T-helper 1 cell treated with Interleukin-12 subunit alpha and Interleukin-12 subunit beta and Interleukin-4 antibody, amounts not matched to agents 30 μg/mL and 1 μg/mL, for 36 hours (primary cell): ENCODE results near the gene BEND3.
"Not testable (repeated sequence)": the region's sequence is repeated elsewhere in the genome, so short reads cannot be mapped to it uniquely, and the experiment has no call there.

Source experiments
- H3K27ac Mint-ChIP-seq: one replicate; pipeline ENCODE4 v1.8.0; 2021; ENCODE audit warnings: mild to moderate bottlenecking, mixed read lengths
- H3K27me3 Mint-ChIP-seq: one replicate; pipeline ENCODE4 v1.8.0; 2021; ENCODE audit warnings: low read depth, mixed read lengths
- H3K36me3 Mint-ChIP-seq: one replicate; pipeline ENCODE4 v1.8.0; 2021; ENCODE audit warnings: low read depth, mixed read lengths
- H3K4me1 Mint-ChIP-seq: one replicate; pipeline ENCODE4 v1.8.0; 2021; ENCODE audit warnings: low read depth, mixed read lengths
- H3K4me3 Mint-ChIP-seq: one replicate; pipeline ENCODE4 v1.8.0; 2021; ENCODE audit warnings: mild to moderate bottlenecking, moderate library complexity, mixed read lengths
- H3K9me3 Mint-ChIP-seq: one replicate; pipeline ENCODE4 v1.8.0; 2021; ENCODE audit warnings: mixed read lengths

BEND3 gene

DNA sequence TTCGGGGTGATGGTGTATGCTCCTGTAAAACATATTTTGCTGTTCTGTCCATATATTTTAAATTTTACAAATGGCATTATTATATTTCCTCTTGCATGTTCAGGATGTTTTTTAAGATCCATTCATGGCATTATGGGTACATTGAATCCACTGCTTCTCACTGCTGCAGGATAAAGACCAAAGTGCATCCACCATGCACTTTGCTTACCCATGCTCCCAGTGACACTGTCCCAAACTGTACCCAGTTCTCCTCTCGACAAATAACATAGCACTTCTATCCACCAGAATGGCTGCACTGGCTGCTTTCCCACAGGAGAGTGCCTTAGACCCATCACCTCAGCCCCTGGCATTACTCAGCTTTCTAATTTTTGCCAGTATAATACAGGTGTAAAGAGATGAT lies 57.6 kb downstream of the BEND3 start:
- Mint-ChIP-seq H3K27ac (no peak overlapping the region), H3K4me1 (peaks cover 14% of the 10 kb centered on the region), H3K27me3 (no peaks in the 10 kb centered on the region), H3K9me3 (no peaks in the 10 kb centered on the region), H3K36me3 (no peaks in the 10 kb centered on the region), H3K4me3 (no peak overlapping the region)

DNA sequence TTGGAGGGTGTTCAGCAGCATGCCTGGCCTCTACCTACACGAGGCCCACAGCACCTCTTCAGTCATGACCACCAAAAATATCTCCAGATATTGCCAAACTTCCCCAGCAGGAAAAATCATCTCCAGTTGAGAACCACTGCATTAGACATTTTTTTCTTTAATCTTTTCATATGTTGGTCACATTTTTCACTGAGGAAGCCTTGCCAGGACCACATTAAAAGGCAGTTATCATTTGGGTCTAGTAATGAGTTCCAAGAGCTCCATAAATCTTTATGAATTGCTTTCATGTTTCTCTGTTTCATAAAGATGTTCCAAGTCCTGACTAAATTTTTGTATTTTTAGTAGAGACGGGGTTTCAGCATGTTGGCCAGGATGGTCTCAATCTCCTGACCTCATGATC lies 58.5 kb downstream of the BEND3 start:
- H3K27me3 Mint-ChIP-seq = no peaks in the 10 kb centered on the region
- peaks cover 9% of the 10 kb centered on the region for H3K4me1 Mint-ChIP-seq
- no peak overlapping the region for H3K4me3 Mint-ChIP-seq
- no peak overlapping the region for H3K27ac Mint-ChIP-seq
- H3K9me3 Mint-ChIP-seq = no peaks in the 10 kb centered on the region
- H3K36me3 Mint-ChIP-seq = no peaks in the 10 kb centered on the region

GRCh38 chr6:107047807-107048206 lies 67.5 kb downstream of the BEND3 start:
- no peaks in the 10 kb centered on the region for H3K4me1 Mint-ChIP-seq
- no peaks in the 10 kb centered on the region for H3K9me3 Mint-ChIP-seq
- no peak overlapping the region for H3K4me3 Mint-ChIP-seq
- H3K27me3 Mint-ChIP-seq = no peaks in the 10 kb centered on the region
- H3K27ac Mint-ChIP-seq = no peak overlapping the region
- peaks cover 7% of the 10 kb centered on the region for H3K36me3 Mint-ChIP-seq

DNA sequence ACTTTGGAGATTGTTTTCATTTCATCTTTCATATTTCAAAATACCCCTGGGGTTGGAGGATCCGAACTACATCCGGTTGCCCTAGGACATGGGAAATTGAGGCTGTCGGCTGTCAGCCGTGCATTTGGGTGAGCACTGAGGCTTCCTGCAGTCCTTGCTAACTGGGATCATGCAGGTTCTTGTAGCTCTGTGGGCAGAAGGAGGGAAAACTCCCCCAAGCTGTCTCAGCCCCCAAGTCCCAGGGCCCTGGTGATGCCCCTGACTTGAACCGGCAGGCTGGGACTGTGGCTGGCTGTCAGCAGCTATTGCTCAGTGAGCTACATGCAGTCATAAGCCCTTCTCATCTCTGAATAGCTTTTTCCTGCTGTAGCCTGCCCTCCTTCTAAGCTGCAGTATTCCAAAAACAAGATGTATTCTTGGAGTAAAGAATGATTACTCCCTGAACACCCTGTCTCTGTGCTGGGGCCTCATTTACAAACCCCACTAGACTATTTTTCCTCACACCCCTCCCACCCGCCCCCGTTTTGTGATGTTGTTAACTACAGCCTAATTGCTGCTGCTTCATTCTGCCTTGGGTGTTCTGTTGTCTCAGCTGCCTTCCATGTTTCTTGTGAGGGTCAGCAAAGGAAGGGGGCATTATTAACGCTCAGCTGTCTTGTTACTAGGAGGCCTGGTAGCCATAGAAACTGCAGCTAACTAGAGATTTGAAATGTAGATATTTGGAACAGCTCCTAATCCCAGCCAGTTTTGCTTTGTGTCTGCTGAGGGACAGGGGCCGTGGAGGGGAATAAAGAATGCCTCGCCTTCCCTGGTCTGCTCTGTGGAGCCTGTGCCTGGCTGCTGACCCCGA lies 69.3 kb downstream of the BEND3 start:
- Mint-ChIP-seq H3K9me3 (no peaks in the 10 kb centered on the region), H3K27ac (no peak overlapping the region), H3K4me1 (peaks cover 3% of the 10 kb centered on the region), H3K36me3 (peaks cover 5% of the 10 kb centered on the region), H3K27me3 (no peaks in the 10 kb centered on the region), H3K4me3 (no peak overlapping the region)

GRCh38 chr6:107033126-107033525 lies 82.2 kb downstream of the BEND3 start:
- Mint-ChIP-seq H3K9me3 (no peaks in the 10 kb centered on the region), H3K4me3 (no peak overlapping the region), H3K27ac (no peak overlapping the region), H3K4me1 (peaks cover 19% of the 10 kb centered on the region), H3K36me3 (peaks cover 15% of the 10 kb centered on the region), H3K27me3 (no peaks in the 10 kb centered on the region)

DNA sequence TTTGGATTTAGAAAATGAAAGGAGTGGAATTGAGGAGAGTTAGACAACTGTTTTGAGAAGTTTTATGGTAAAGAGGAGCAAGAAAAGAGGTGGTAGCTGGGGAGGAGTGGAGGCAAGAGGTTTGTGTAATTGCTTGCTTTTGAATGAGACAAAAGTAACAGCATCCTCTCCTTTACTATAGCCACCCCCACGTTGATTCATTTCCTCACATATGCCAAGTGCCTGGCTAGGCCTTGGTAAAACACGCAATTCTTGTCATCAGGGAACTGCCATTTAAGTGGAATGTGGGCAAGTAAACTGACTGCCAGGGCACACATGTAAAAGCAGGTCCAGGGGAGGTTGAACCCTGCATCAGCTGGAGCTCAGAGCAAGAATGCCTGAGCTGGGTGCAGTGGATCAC lies 83.3 kb downstream of the BEND3 start:
- H3K4me1 Mint-ChIP-seq = peaks cover 19% of the 10 kb centered on the region
- H3K27ac Mint-ChIP-seq = no peak overlapping the region
- H3K27me3 Mint-ChIP-seq = no peaks in the 10 kb centered on the region
- H3K4me3 Mint-ChIP-seq = no peak overlapping the region
- peaks cover 15% of the 10 kb centered on the region for H3K36me3 Mint-ChIP-seq
- H3K9me3 Mint-ChIP-seq = no peaks in the 10 kb centered on the region

DNA sequence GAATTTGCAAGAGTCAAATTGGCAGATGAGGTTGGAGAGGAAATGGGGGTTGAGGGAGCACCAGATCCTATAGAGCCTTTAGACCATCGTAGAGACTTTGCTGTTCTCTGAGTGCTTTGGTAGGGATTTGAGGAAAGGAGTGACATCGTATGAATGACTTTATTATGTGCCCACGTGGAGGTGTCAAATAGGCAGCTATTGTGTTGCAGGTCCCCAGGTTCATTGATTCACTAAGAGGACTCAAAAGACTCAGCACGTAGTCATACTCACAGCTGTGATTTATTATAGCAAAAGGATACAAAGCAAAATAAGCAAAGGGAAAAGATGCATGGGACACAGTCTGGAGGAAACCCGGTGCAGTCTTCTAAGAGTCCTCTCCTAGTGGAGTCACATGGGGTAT lies 85.2 kb downstream of the BEND3 start:
- Mint-ChIP-seq H3K27ac (peak overlapping the region; percentile 46), H3K4me1 (peaks cover 19% of the 10 kb centered on the region), H3K27me3 (no peaks in the 10 kb centered on the region), H3K9me3 (no peaks in the 10 kb centered on the region), H3K36me3 (peaks cover 13% of the 10 kb centered on the region), H3K4me3 (peak overlapping the region; percentile 75)

GRCh38 chr6:107026965-107027364 lies 88.3 kb downstream of the BEND3 start:
- Mint-ChIP-seq H3K36me3 (peaks cover 5% of the 10 kb centered on the region), H3K4me3 (peak overlapping the region; percentile 32), H3K27ac (no peak overlapping the region), H3K27me3 (no peaks in the 10 kb centered on the region), H3K4me1 (peaks cover 19% of the 10 kb centered on the region), H3K9me3 (no peaks in the 10 kb centered on the region)

- Mint-ChIP-seq H3K27ac (no peak overlapping the region), H3K27me3 (peaks cover 3% of the 10 kb centered on the region)
Measured at GRCh38 chr6:107021446-107022185, 93.7 kb downstream of the BEND3 start.

DNA sequence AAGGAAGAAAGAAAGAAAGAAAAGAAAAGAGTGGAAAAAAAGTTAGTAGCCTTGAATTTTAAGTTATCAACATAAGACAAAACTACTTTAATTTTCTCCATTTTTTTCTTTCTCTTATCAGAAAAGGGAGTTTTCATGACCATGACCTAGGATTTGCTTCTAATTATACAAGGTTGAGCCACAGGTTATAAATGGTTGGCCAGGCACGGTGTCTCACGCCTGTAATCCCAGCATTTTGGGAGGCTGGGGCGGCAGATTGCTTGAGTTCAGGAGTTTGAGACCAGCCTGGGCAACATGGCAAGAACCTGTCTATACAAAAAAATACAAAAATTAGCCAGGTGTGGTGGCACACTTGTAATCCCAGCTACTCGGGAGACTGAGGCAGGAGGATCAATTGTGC lies 95.1 kb downstream of the BEND3 start:
- Mint-ChIP-seq H3K27me3 (peaks cover 9% of the 10 kb centered on the region), H3K36me3 (no peaks in the 10 kb centered on the region), H3K27ac (no peak overlapping the region), H3K9me3 (no peaks in the 10 kb centered on the region), H3K4me1 (no peaks in the 10 kb centered on the region), H3K4me3 (no peak overlapping the region)

More at GRCh38 chr6:107021446-107022185, 93.7 kb downstream of the BEND3 start:
- H3K4me1 Mint-ChIP-seq = no peaks in the 10 kb centered on the region
- no peaks in the 10 kb centered on the region for H3K36me3 Mint-ChIP-seq
- H3K4me3 Mint-ChIP-seq = no peak overlapping the region
- H3K9me3 Mint-ChIP-seq = no peaks in the 10 kb centered on the region

GRCh38 chr6:107019628-107020027 lies 95.7 kb downstream of the BEND3 start:
- H3K27ac Mint-ChIP-seq, H3K36me3 Mint-ChIP-seq, H3K4me1 Mint-ChIP-seq, H3K9me3 Mint-ChIP-seq, H3K4me3 Mint-ChIP-seq, H3K27me3 Mint-ChIP-seq: not testable (repeated sequence)

- H3K27ac Mint-ChIP-seq = no peak overlapping the region
- no peaks in the 10 kb centered on the region for H3K36me3 Mint-ChIP-seq
- H3K4me3 Mint-ChIP-seq = no peak overlapping the region
- H3K4me1 Mint-ChIP-seq = no peaks in the 10 kb centered on the region
- no peaks in the 10 kb centered on the region for H3K9me3 Mint-ChIP-seq
- H3K27me3 Mint-ChIP-seq = peaks cover 9% of the 10 kb centered on the region
Measured at GRCh38 chr6:107019047-107019446, 96.3 kb downstream of the BEND3 start.
